H1 (cell line): Measurements from ENCODE around the gene PRKAR2A. TPM values are rescaled to one million over a fixed set of nuclear protein-coding genes. Genes with fewer than 3 reads are reported as not detected.

Experiments used
- CBX8 ChIP-seq: fragments of 300-800, 300-1000 bp; sonication (generic); IDR thresholded peaks from 2 replicates; pipeline ENCODE4 v1.7.1; 2016; ENCODE audit warnings: low read depth, low read length, borderline replicate concordance
- RFX5 ChIP-seq: IDR thresholded peaks from 2 replicates; pipeline ENCODE4 v1.6.1; 2011; ENCODE audit warnings: low read depth, low read length, improper control_type of control experiment, borderline replicate concordance
- polyA plus RNA-seq, 7 experiments: library from polyadenylated mRNA; depleted of rRNA in 3 of 7; stranded (reverse) in 5 of 7; unstranded in 2 of 7; fragments of >200 nt in 5 of 7; fragments of 200-250 nt in 2 of 7; gene quantifications; 1 replicate in 5 of 7; 2 replicates in 1 of 7; 4 replicates in 1 of 7; pipeline versions ENCODE4 v1.2.1 to v1.2.3, GENCODE V29; 2011 to 2013; ENCODE audit warnings: missing spikeins in 2 of 7, mixed read lengths in 2 of 7
- total RNA-seq: library from RNA; stranded (reverse); fragmentation: NEBNext Ultra II Directional; extraction: Animal tissue kit (Norgen Biotek cat#: 25700); gene quantifications from 2 replicates; pipeline ENCODE4 v1.2.1, GENCODE V29; 2021

PRKAR2A gene
- total and polyA plus RNA-seq, 2 of the 8 experiments (the other 6 are each of a cell fraction or from before 2014, with no cell fraction given), result 6.3 to 42.4 TPM

DNA sequence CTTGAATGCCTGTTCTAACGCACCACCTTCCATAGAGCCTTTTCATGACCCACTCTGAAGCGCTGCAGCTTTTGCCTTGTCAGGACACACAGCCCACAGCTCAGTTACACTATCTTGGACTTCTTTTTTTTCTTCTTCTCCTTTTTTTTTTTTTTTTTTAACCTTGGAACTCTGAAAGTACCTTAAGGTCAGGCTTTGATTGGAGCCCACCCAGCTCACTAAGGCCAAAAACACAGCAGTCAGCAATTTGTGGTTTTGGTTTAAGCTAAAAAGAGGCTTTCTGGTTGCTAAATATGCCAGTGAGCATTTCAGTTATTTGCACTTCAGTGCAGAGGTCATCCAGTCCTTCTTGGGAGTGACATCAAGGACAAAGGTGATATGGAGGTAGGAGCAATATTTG is 49.3 kb upstream of the PRKAR2A start (continued):
- TF ChIP-seq RFX5 (no peak), CBX8 (no peak)
